GM23248 (cell line): ENCODE data around the gene SLC25A33. TPM values are rescaled to one million over a fixed set of nuclear protein-coding genes. Genes with fewer than 3 reads are reported as not detected.

Source experiments
- DNase-seq: peaks from one replicate; pipeline ENCODE4 v3.0.0-alpha.2; 2015
- H2AFZ ChIP-seq: fragments of 200-600 bp; sonication (generic); 2 replicates; pipeline ENCODE4 v1.6.1; 2016; ENCODE audit warnings: antibody characterized with exemption
- H3F3A ChIP-seq: fragments of 200-600 bp; sonication (generic); 2 replicates; pipeline ENCODE4 v1.6.1; 2016; ENCODE audit warnings: mild to moderate bottlenecking, antibody characterized with exemption, mixed run types; ENCODE audit not compliant: insufficient read depth
- H3K27ac ChIP-seq: fragments of 200-600 bp; sonication (generic); 2 replicates; pipeline ENCODE4 v1.5.1; 2016; ENCODE audit warnings: mild to moderate bottlenecking
- H3K27me3 ChIP-seq: fragments of 200-600 bp; sonication (generic); replicated peaks from 2 replicates; pipeline ENCODE4 v1.6.1; 2016; ENCODE audit warnings: mild to moderate bottlenecking; ENCODE audit not compliant: insufficient read depth
- H3K36me3 ChIP-seq: fragments of 200-600 bp; sonication (generic); 2 replicates; pipeline ENCODE4 v1.6.1; 2016; ENCODE audit warnings: low read depth, mild to moderate bottlenecking
- H3K4me1 ChIP-seq: fragments of 200-600 bp; sonication (generic); 2 replicates; pipeline ENCODE4 v1.6.1; 2016; ENCODE audit warnings: mild to moderate bottlenecking; ENCODE audit not compliant: insufficient read depth
- H3K4me2 ChIP-seq: fragments of 200-600 bp; sonication (generic); one replicate; pipeline ENCODE4 v1.6.1; 2016; ENCODE audit warnings: mild to moderate bottlenecking; ENCODE audit not compliant: unreplicated experiment
- H3K4me3 ChIP-seq: fragments of 200-600 bp; sonication (generic); 2 replicates; pipeline ENCODE4 v1.5.1; 2016; ENCODE audit warnings: mild to moderate bottlenecking
- H3K79me2 ChIP-seq: fragments of 200-600 bp; sonication (generic); 2 replicates; pipeline ENCODE4 v1.6.1; 2016; ENCODE audit warnings: mild to moderate bottlenecking; ENCODE audit not compliant: insufficient read depth
- H3K9ac ChIP-seq: fragments of 200-600 bp; sonication (generic); 2 replicates; pipeline ENCODE4 v1.6.1; 2016; ENCODE audit warnings: mild to moderate bottlenecking
- H3K9me2 ChIP-seq: fragments of 200-600 bp; sonication (generic); 2 replicates; pipeline ENCODE4 v1.6.1; 2016; ENCODE audit warnings: mixed run types, mild to moderate bottlenecking, moderate library complexity; ENCODE audit not compliant: insufficient read depth
- H3K9me3 ChIP-seq: fragments of 200-600 bp; sonication (generic); one replicate; pipeline ENCODE4 v1.6.1; 2017; ENCODE audit warnings: low read depth
- H4K20me1 ChIP-seq: fragments of 200-600 bp; sonication (generic); 2 replicates; pipeline ENCODE4 v1.6.0; 2016; ENCODE audit not compliant: insufficient read depth
- EZH2 ChIP-seq: fragments of 200-600 bp; sonication (generic); IDR thresholded peaks from 2 replicates; pipeline ENCODE4 v1.6.1; 2018; ENCODE audit warnings: antibody characterized with exemption, mild to moderate bottlenecking; ENCODE audit not compliant: insufficient read depth, poor library complexity, severe bottlenecking
- EZH2phosphoT487 ChIP-seq: fragments of 200-600 bp; sonication (generic); IDR thresholded peaks from 2 replicates; pipeline ENCODE4 v1.6.1; 2018; ENCODE audit warnings: antibody characterized with exemption, moderate library complexity, mild to moderate bottlenecking, low read depth; ENCODE audit not compliant: insufficient read depth
- WGBS, 2 experiments: methylation state at CpG; one replicate each; pipeline ENCODE4 v1.1.6; 2015 to 2017; ENCODE audit warnings: low lambda C conversion rate in 2 of 2, low coverage in 1 of 2; ENCODE audit errors: missing lambda C conversion rate in 2 of 2; 5-methylcytosine and 5-hydroxymethylcytosine counted together
- in situ Hi-C: fragments of 300-500 bp; cut with MboI; formaldehyde crosslinking; loops from 2 replicates; pipeline ENCODE4 v1.15.0; 2020
- polyA plus RNA-seq: library from polyadenylated mRNA; unstranded; fragments of >200 nt; fragmentation: Nextera tagmentation; extraction: Ambion mirVana; gene quantifications from 2 replicates; pipeline ENCODE4 v1.2.1, GENCODE V29; 2016
- total RNA-seq: library from RNA; depleted of rRNA; stranded (reverse); fragments of >200 nt; shearing (Covaris generic); gene quantifications from 2 replicates; pipeline ENCODE4 v1.2.3, GENCODE V29; 2014

The SLC25A33 gene
- total and polyA plus RNA-seq, 2 experiments from 2014 or later, result 4.2 to 5.8 TPM

GRCh38 chr1:9603766-9604753 lies 64.8 kb downstream of the SLC25A33 start:
- H3K4me3 ChIP-seq, result no peak overlapping the region
- DNase-seq, result no peak
- H3F3A ChIP-seq, result no peaks in the 10 kb centered on the region
- H3K79me2 ChIP-seq, result no peaks in the 10 kb centered on the region
- H3K27me3 ChIP-seq, result no peaks in the 10 kb centered on the region
- no peak overlapping the region for H3K27ac ChIP-seq
- no peak for TF ChIP-seq EZH2phosphoT487
- no peak for TF ChIP-seq EZH2
- H4K20me1 ChIP-seq, result no peaks in the 10 kb centered on the region
- in situ Hi-C loops, result no loop called here
- H3K4me1 ChIP-seq, result no peaks in the 10 kb centered on the region
- no peak overlapping the region for H3K9ac ChIP-seq
- H3K36me3 ChIP-seq, result no peaks in the 10 kb centered on the region
- H3K4me2 ChIP-seq, result no peak overlapping the region
- H3K9me3 ChIP-seq, result no peaks in the 10 kb centered on the region
- 94 to 95% methylated on average over 42 of the region's 42 CpGs for WGBS, 2 experiments
- no peaks in the 10 kb centered on the region for H3K9me2 ChIP-seq
- H2AFZ ChIP-seq, result no peak overlapping the region

GRCh38 chr1:9604836-9605235 lies 65.6 kb downstream of the SLC25A33 start:
- H3K9me2 ChIP-seq, result no peaks in the 10 kb centered on the region
- 96 to 97% methylated on average over 15 of the region's 15 CpGs for WGBS, 2 experiments
- H2AFZ ChIP-seq, result no peak overlapping the region
- H3K36me3 ChIP-seq, result no peaks in the 10 kb centered on the region
- no peak overlapping the region for H3K9ac ChIP-seq
- no peak overlapping the region for H3K27ac ChIP-seq
- no peak overlapping the region for H3K4me2 ChIP-seq
- no peaks in the 10 kb centered on the region for H4K20me1 ChIP-seq
- no peaks in the 10 kb centered on the region for H3K79me2 ChIP-seq
- H3K9me3 ChIP-seq, result no peaks in the 10 kb centered on the region
- H3K4me1 ChIP-seq, result no peaks in the 10 kb centered on the region
- TF ChIP-seq EZH2 (no peak), EZH2phosphoT487 (no peak)
- DNase-seq, result no peak
- in situ Hi-C loops, result no loop called here
- H3K27me3 ChIP-seq, result no peaks in the 10 kb centered on the region
- no peaks in the 10 kb centered on the region for H3F3A ChIP-seq
- no peak overlapping the region for H3K4me3 ChIP-seq

GRCh38 chr1:9605946-9606455 lies 66.7 kb downstream of the SLC25A33 start:
- H3K27me3 ChIP-seq, result no peaks in the 10 kb centered on the region
- no peak overlapping the region for H3K4me2 ChIP-seq
- no peak for DNase-seq
- no peaks in the 10 kb centered on the region for H3F3A ChIP-seq
- H2AFZ ChIP-seq, result no peak overlapping the region
- no peaks in the 10 kb centered on the region for H3K9me3 ChIP-seq
- in situ Hi-C loops, result no loop called here
- H3K9me2 ChIP-seq, result no peaks in the 10 kb centered on the region
- H3K4me1 ChIP-seq, result no peaks in the 10 kb centered on the region
- TF ChIP-seq EZH2 (no peak), EZH2phosphoT487 (no peak)
- no peak overlapping the region for H3K9ac ChIP-seq
- H4K20me1 ChIP-seq, result no peaks in the 10 kb centered on the region
- 98 to 99% methylated on average over 14 of the region's 14 CpGs for WGBS, 2 experiments
- H3K79me2 ChIP-seq, result no peaks in the 10 kb centered on the region
- H3K36me3 ChIP-seq, result no peaks in the 10 kb centered on the region
- H3K27ac ChIP-seq, result no peak overlapping the region
- no peak overlapping the region for H3K4me3 ChIP-seq

- no peak for DNase-seq
- Histone ChIP-seq H3K27me3 (no peaks in the 10 kb centered on the region), H3K27ac (no peak overlapping the region), H3K36me3 (no peaks in the 10 kb centered on the region), H4K20me1 (no peaks in the 10 kb centered on the region), H3K9ac (no peak overlapping the region), H2AFZ (no peak overlapping the region), H3F3A (no peaks in the 10 kb centered on the region), H3K4me2 (no peak overlapping the region), H3K4me1 (no peaks in the 10 kb centered on the region), H3K4me3 (no peak overlapping the region), H3K9me2 (no peaks in the 10 kb centered on the region), H3K79me2 (no peaks in the 10 kb centered on the region), H3K9me3 (no peaks in the 10 kb centered on the region)
- in situ Hi-C loops, result no loop called here
- WGBS, 2 experiments, result 91 to 94% methylated on average over 20 to 21 of the region's 21 CpGs
- TF ChIP-seq EZH2 (no peak), EZH2phosphoT487 (no peak)
These were observed 67.2 kb downstream of the SLC25A33 start for GRCh38 chr1:9606458-9606857.
